ENCODE measurements around the gene LAMA5.

- no peak for TF ChIP-seq REST (IDR thresholded peaks at IDR 0.05; ENCODE audit: insufficient read depth in 1 of 2, low read depth in 2 of 2, low read length in 2 of 2)
- TF ChIP-seq POLR2AphosphoS5 (IDR thresholded peaks at IDR 0.05; ENCODE audit: low read depth, low read length): no peak
- no peak for TF ChIP-seq SIN3A (IDR thresholded peaks at IDR 0.05; ENCODE audit: borderline replicate concordance, insufficient read depth, low read length)
- TF ChIP-seq TAF1 (IDR thresholded peaks at IDR 0.05; ENCODE audit: borderline replicate concordance, insufficient read depth, low read length): no peak
These were observed 16.3 kb downstream of the LAMA5 start for GRCh38 chr20:62350629-62351422.

Measured in PFSK-1 (cell line).